BLaER1 treated with 17β-estradiol and CSF1 and Interleukin-3, amounts not matched to agents 10 nM and 100 nM (cell line): ENCODE data around the gene NOA1.

Experiments
- H3K27ac ChIP-seq, 11 experiments: shearing (Covaris generic); formaldehyde crosslinking; 2 replicates each; pipeline ENCODE4 v1.8.1; 2022
- H3K27me3 ChIP-seq, 11 experiments: shearing (Covaris generic); formaldehyde crosslinking; 2 replicates each; pipeline ENCODE4 v1.8.1; 2022
- H3K36me3 ChIP-seq, 11 experiments: shearing (Covaris generic); formaldehyde crosslinking; 2 replicates each; pipeline ENCODE4 v1.8.1; 2022
- H3K4me1 ChIP-seq, 10 experiments: shearing (Covaris generic); formaldehyde crosslinking; 2 replicates each; pipeline ENCODE4 v1.8.1; 2022
- H3K4me2 ChIP-seq, 11 experiments: shearing (Covaris generic); formaldehyde crosslinking; 2 replicates each; pipeline ENCODE4 v1.8.1; 2022
- H3K4me3 ChIP-seq, 10 experiments: shearing (Covaris generic); formaldehyde crosslinking; 2 replicates each; pipeline ENCODE4 v1.8.1; 2022
- H3K9ac ChIP-seq, 11 experiments: shearing (Covaris generic); formaldehyde crosslinking; 2 replicates each; pipeline ENCODE4 v1.8.1; 2022
- H3K9me3 ChIP-seq, 11 experiments: shearing (Covaris generic); formaldehyde crosslinking; replicated peaks in 1 of 11; 2 replicates each; pipeline ENCODE4 v1.8.1; 2022
- H4K20me1 ChIP-seq, 11 experiments: shearing (Covaris generic); formaldehyde crosslinking; 2 replicates each; pipeline ENCODE4 v1.8.1; 2022
- Cebpa-rat ChIP-seq, 11 experiments: shearing (Covaris generic); IDR thresholded peaks; 2 replicates each; pipeline ENCODE4 v1.8.1; 2022

The NOA1 gene

DNA sequence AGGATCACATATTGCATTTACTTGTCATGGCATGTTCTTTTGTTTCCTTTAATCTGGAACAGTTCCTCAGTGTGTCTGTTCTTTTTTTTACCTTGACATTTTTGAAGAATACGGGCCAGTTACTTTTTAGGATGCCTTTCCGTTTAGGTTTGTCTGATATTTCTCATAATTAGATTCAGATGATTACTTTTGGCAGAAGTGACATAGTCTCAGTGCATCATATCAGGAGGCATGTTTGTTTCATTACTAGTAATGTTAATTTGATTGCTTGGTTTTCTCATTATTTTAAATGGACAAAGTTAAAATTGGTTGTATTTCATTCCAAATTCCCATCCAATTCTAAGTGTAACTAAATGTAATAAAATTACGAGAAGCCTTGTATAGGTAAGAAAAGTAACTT is 9.5 kb upstream of the NOA1 start:
- no peak overlapping the region for H3K4me3 ChIP-seq
- no peaks in the 10 kb centered on the region for H3K27me3 ChIP-seq
- no peak for TF ChIP-seq Cebpa-rat (IDR thresholded peaks at IDR 0.05)
- H3K9ac ChIP-seq = no peak overlapping the region
- no peak overlapping the region for H3K4me2 ChIP-seq
- peaks cover 90 to 100% (median 98%) of the 10 kb centered on the region in 11 experiments for H4K20me1 ChIP-seq
- no peak overlapping the region for H3K27ac ChIP-seq
- peaks cover 61 to 100% (median 95%) of the 10 kb centered on the region in 11 experiments for H3K36me3 ChIP-seq
- H3K4me1 ChIP-seq = peaks cover 3 to 43% (median 6%) of the 10 kb centered on the region in 10 experiments; a peak in 12 of 20 replicates
- no peaks in the 10 kb centered on the region for H3K9me3 ChIP-seq

DNA sequence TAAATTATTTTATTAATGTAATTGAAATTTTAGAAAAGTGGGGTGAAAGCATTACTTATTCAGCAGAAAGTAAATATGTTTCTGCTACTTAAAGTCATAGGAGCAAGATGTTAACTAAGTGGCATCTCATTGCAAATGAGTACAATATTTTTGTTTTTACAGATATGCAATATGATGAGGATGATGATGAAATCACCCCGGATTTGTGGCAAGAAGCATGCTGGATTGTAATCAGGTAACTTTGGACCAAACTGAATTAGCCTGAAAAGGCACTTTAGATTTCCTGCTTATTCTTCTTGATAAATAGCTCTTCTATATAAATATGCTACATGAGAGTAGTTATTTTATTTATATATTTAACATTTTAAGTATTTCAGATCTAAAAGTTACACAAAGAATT is 8.8 kb upstream of the NOA1 start:
- H3K9ac ChIP-seq = no peak overlapping the region
- H3K4me3 ChIP-seq = no peak overlapping the region
- H3K36me3 ChIP-seq = peaks cover 53 to 100% (median 92%) of the 10 kb centered on the region in 11 experiments
- no peak overlapping the region for H3K4me2 ChIP-seq
- no peaks in the 10 kb centered on the region for H3K27me3 ChIP-seq
- peaks cover 91 to 100% (median 98%) of the 10 kb centered on the region in 11 experiments for H4K20me1 ChIP-seq
- peaks cover 6 to 43% (median 14%) of the 10 kb centered on the region in 10 experiments; a peak in 18 of 20 replicates for H3K4me1 ChIP-seq
- H3K9me3 ChIP-seq = no peaks in the 10 kb centered on the region
- no peak overlapping the region for H3K27ac ChIP-seq
- no peak for TF ChIP-seq Cebpa-rat (IDR thresholded peaks at IDR 0.05)

DNA sequence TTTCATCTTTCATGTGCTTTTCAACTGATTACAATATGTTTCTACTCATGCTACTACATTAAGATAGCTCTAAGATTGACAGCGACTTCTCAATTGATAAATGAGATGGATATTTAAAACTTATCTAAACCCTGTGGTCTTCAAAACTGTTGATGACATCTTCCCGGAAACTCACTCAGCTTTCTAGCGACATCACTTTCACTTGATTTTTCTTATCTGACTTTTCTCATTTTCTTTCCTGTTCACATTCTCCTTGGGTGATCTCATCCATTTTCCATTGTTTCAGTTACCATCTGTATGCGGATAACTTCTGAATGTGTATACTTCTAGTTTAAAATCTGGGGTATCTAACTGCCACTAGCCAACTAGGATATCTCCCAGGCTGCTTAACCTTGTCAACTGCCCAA is 4.4 kb upstream of the NOA1 start:
- H3K4me3 ChIP-seq = no peak overlapping the region
- peak overlapping the region in 5 of 11 experiments; percentile 3 to 31 (median 13); a peak in 2 of 22 replicates for H3K9ac ChIP-seq
- H4K20me1 ChIP-seq = peaks cover 75 to 84% (median 79%) of the 10 kb centered on the region in 11 experiments
- H3K4me2 ChIP-seq = peak overlapping the region; percentile 40 to 97 (median 92); a peak in 20 of 22 replicates
- peaks cover 20 to 65% (median 60%) of the 10 kb centered on the region in 11 experiments for H3K36me3 ChIP-seq
- no peaks in the 10 kb centered on the region for H3K9me3 ChIP-seq
- TF ChIP-seq Cebpa-rat (IDR thresholded peaks at IDR 0.05) = no peak
- H3K27me3 ChIP-seq = no peaks in the 10 kb centered on the region
- H3K27ac ChIP-seq = no peak overlapping the region
- peaks cover 17 to 37% (median 28%) of the 10 kb centered on the region in 10 experiments for H3K4me1 ChIP-seq

DNA sequence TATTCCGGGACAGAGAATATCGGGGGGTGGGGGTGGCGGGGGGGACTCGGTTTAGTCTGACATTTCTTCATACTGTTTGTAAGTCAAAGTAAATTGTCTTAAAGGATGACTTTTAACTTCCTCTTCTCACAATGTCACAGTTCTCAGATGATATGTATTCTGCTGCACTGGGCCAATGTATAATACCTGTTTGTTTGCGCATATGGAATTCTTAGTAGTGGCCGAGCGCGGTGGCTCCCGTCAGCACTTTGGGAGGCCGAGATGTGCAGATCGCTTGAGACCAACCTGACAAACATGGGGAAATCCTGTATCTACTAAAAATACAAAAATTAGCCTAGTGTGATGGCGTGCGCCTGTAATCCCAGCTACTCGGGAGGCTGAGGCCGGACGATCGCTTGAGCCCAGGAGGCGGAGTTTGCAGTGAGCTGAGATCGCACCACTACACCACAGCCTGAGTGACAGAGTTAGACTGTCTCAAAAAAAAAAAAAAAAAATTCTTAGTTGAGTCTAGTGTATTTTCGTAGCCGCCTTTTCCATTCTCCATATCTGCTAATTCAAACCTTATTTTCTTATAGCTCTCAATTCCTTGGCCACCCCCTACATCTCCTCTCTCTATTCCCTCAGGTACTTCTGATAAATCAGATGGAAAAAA is 2.1 kb upstream of the NOA1 start:
- no peak for TF ChIP-seq Cebpa-rat (IDR thresholded peaks at IDR 0.05)
- peak overlapping the region; percentile 82 to 99 (median 95) for H3K4me3 ChIP-seq

DNA sequence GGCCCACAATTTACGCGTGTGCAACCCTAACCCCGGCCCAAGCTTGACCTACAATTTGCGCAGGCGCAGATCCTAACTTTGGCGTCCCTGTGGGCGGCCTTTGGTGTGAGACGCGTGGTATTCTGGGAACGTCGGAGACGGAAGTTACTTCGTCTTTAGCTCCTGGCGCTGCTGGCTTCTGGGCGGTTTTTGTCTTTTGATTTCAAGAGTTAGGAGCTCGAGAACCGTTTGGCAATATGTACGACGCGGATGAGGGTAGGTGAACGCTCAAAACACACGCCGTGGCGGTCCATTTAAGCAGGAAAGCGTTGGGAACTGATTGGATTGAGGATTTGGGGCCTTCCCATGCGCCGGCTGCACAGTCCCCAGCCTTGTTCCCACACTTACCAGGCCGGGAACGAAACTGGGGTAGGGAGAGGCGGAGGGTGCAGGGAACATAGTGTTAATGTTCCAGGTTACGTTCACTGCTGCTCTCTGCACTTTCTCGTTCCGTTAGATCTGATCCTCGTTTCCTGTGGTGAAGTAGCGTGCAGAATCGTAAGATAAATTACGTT is 1.4 kb upstream of the NOA1 start, which contains the start of gene POLR2B:
TSS of gene POLR2B (plus strand) at position 147 of the 554 bp plus-strand sequence. CDS start at position 237, 90 bp downstream.
- H3K36me3 ChIP-seq = peaks cover 10 to 52% (median 43%) of the 10 kb centered on the region in 11 experiments
- H3K4me3 ChIP-seq = peak within 1 kb of the TSS; percentile 82 to 99 (median 95)
- TF ChIP-seq Cebpa-rat (IDR thresholded peaks at IDR 0.05) = no peak
- H3K4me2 ChIP-seq = peak within 1 kb of the TSS; percentile 77 to 97 (median 92)
- peaks cover 0 to 8% (median 5%) of the 10 kb centered on the region in 11 experiments; a peak in 17 of 22 replicates for H3K9me3 ChIP-seq
- peaks cover 59 to 84% (median 79%) of the 10 kb centered on the region in 11 experiments for H4K20me1 ChIP-seq
- peak within 1 kb of the TSS; percentile 80 to 94 (median 89) for H3K27ac ChIP-seq
- H3K27me3 ChIP-seq = no peaks in the 10 kb centered on the region
- H3K9ac ChIP-seq = peak within 1 kb of the TSS; percentile 86 to 96 (median 91)
- H3K4me1 ChIP-seq = peaks cover 35 to 62% (median 48%) of the 10 kb centered on the region in 10 experiments

More for the DNA sequence above, 2.1 kb upstream of the NOA1 start:
- H3K27ac ChIP-seq = peak overlapping the region in 10 of 11 experiments; percentile 84 to 94 (median 89); a peak in 20 of 22 replicates
- peak overlapping the region; percentile 76 to 97 (median 92) for H3K4me2 ChIP-seq
- H3K4me1 ChIP-seq = peaks cover 31 to 55% (median 43%) of the 10 kb centered on the region in 10 experiments
- peaks cover 3 to 49% (median 42%) of the 10 kb centered on the region in 11 experiments for H3K36me3 ChIP-seq
- peaks cover 66 to 84% (median 79%) of the 10 kb centered on the region in 11 experiments for H4K20me1 ChIP-seq
- peak overlapping the region; percentile 86 to 96 (median 91) for H3K9ac ChIP-seq
- peaks cover 0 to 1% (median 0%) of the 10 kb centered on the region in 11 experiments; a peak in 2 of 22 replicates for H3K9me3 ChIP-seq
- H3K27me3 ChIP-seq = no peaks in the 10 kb centered on the region

DNA sequence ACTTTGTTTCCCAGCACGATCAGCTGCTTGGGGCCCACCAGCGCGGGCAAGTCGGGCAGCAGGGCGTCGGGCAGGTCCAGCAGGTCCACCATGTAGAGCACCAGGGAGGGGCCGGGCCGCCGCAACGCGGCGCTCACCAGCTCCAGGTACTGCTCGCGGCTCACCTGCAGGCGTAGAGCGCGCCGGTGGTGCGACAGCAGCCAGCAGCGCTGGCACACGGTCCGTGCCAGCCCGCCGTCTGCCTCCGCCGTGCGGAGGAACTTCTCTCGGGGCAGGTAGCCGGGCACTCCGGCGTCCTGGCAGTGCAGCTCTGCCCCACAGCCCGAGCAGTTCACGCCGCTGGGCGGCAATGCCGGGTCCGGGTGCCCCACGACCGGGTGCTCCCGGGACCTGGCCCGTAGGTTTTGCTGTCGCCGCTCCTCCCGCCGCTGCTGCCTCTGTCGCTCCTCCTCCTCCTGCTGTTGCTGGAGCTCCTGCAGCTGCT is 527 bp downstream of the NOA1 start:
- Histone ChIP-seq H4K20me1 (peaks cover 39 to 81% (median 63%) of the 10 kb centered on the region in 11 experiments), H3K9me3 (peaks cover 9 to 21% (median 19%) of the 10 kb centered on the region in 11 experiments), H3K9ac (peak overlapping the region; percentile 86 to 96 (median 91)), H3K4me2 (peak overlapping the region; percentile 87 to 100 (median 93)), H3K4me1 (peaks cover 35 to 53% (median 43%) of the 10 kb centered on the region in 10 experiments), H3K36me3 (peaks cover 28 to 52% (median 45%) of the 10 kb centered on the region in 11 experiments), H3K27me3 (no peaks in the 10 kb centered on the region), H3K27ac (peak overlapping the region; percentile 55 to 94 (median 89); a peak in 21 of 22 replicates), H3K4me3 (peak overlapping the region; percentile 82 to 99 (median 95))
- TF ChIP-seq Cebpa-rat (IDR thresholded peaks at IDR 0.05) = no peak

DNA sequence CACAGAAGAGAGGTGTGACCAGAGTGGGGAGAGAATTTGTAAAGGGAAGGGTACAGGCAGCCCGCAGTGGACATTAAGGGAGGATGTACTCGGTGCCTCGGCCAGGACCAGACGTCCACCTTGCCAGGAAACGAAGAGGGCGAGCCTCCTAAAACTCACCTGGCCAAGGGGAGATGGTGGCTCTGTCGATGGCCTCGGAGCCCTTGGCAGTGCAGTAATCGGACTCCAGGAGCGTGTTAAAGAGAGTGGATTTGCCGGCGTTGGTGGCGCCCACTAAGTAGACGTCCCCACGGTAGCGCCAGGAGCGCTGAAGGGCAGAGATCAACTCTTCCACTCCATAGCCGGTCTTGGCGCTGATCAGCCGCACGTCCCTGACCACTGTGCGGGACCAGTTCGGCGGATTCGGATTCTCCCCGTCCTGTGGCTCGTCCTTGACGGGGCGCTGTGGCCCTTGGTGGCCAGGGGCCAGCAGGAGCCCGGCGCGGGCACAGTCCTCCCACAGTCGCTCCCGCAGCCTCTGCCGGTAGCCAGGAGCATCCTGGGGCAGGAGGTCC is 1.0 kb downstream of the NOA1 start:
- TF ChIP-seq Cebpa-rat (IDR thresholded peaks at IDR 0.05) = no peak
- Histone ChIP-seq H3K27me3 (no peaks in the 10 kb centered on the region), H3K36me3 (peaks cover 34 to 54% (median 48%) of the 10 kb centered on the region in 11 experiments)

DNA sequence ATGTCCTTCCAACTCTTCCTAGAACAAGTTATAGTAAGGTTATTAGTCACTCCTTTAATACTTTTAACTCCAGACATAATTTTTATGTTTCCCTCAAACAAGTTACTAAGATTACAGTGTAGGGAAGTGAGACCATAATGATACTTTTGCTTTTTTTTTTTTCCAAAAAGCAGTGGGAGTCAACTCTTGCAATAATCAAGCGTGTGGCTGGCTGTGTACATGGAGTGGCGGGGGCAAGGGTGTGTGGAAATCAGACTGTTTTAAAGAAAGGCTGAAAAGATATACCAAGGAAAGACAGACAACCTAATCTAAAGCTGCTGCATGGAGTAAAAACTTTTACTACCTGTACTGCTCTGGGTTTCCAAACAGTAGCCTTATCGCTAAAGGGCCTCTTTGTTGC is 4.1 kb downstream of the NOA1 start:
- H4K20me1 ChIP-seq = peaks cover 14 to 78% (median 53%) of the 10 kb centered on the region in 11 experiments; a peak in 21 of 22 replicates
- peaks cover 9 to 21% (median 19%) of the 10 kb centered on the region in 11 experiments for H3K9me3 ChIP-seq
- no peak overlapping the region for H3K27ac ChIP-seq
- no peaks in the 10 kb centered on the region for H3K27me3 ChIP-seq
- H3K4me1 ChIP-seq = peaks cover 18 to 30% (median 21%) of the 10 kb centered on the region in 10 experiments
- no peak overlapping the region for H3K4me2 ChIP-seq
- no peak for TF ChIP-seq Cebpa-rat (IDR thresholded peaks at IDR 0.05)
- H3K9ac ChIP-seq = no peak overlapping the region
- peak overlapping the region in 1 of 10 experiments; percentile 5; a peak in 1 of 20 replicates for H3K4me3 ChIP-seq
- peaks cover 63 to 69% (median 67%) of the 10 kb centered on the region in 11 experiments for H3K36me3 ChIP-seq

More for the DNA sequence above, 1.0 kb downstream of the NOA1 start:
- Histone ChIP-seq H3K4me2 (peak overlapping the region; percentile 87 to 100 (median 93)), H4K20me1 (peaks cover 34 to 78% (median 58%) of the 10 kb centered on the region in 11 experiments), H3K9me3 (peaks cover 9 to 21% (median 19%) of the 10 kb centered on the region in 11 experiments), H3K4me3 (peak overlapping the region; percentile 82 to 99 (median 95)), H3K4me1 (peaks cover 35 to 48% (median 37%) of the 10 kb centered on the region in 10 experiments), H3K27ac (peak overlapping the region; percentile 55 to 94 (median 89); a peak in 21 of 22 replicates), H3K9ac (peak overlapping the region; percentile 86 to 96 (median 91))
